HepG2 (cell line): ENCODE results near the gene IL1B. TPM values are rescaled to one million over a fixed set of nuclear protein-coding genes. Genes with fewer than 3 reads are reported as not detected.

Experiments used
- AHDC1 ChIP-seq: sonication (generic); formaldehyde crosslinking; IDR thresholded peaks from 2 replicates; pipeline ENCODE4 v1.5.1; 2020; ENCODE audit warnings: mild to moderate bottlenecking, missing genetic modification reagents, borderline replicate concordance
- CREB3 ChIP-seq: sonication (generic); formaldehyde crosslinking; IDR thresholded peaks from 2 replicates; pipeline ENCODE4 v1.5.0; 2020; ENCODE audit warnings: missing genetic modification reagents
- E2F1 ChIP-seq: sonication (generic); formaldehyde crosslinking; IDR thresholded peaks from 2 replicates; pipeline ENCODE4 v1.5.0; 2020; ENCODE audit warnings: missing genetic modification reagents
- IKZF5 ChIP-seq: IDR thresholded peaks from 2 replicates; pipeline ENCODE4 v1.6.1; 2018; ENCODE audit warnings: missing genetic modification reagents, mild to moderate bottlenecking, missing compliant biosample characterization
- IRF2 ChIP-seq: IDR thresholded peaks from 2 replicates; pipeline ENCODE4 v1.6.1; 2018; ENCODE audit warnings: missing genetic modification reagents, missing compliant biosample characterization
- IRF9 ChIP-seq: sonication (generic); formaldehyde crosslinking; IDR thresholded peaks from 2 replicates; pipeline ENCODE4 v1.8.0; 2022; ENCODE audit warnings: missing genetic modification reagents, mild to moderate bottlenecking, borderline replicate concordance
- KAT2B ChIP-seq: fragments of 150-350 bp; IDR thresholded peaks from 2 replicates; pipeline ENCODE4 v1.6.1; 2014; ENCODE audit warnings: low read depth, low read length, borderline replicate concordance
- NFIC ChIP-seq: IDR thresholded peaks from 2 replicates; pipeline ENCODE4 v1.6.1; 2012; ENCODE audit warnings: mild to moderate bottlenecking, low read length, inconsistent platforms
- POGK ChIP-seq: sonication (generic); formaldehyde crosslinking; conservative IDR thresholded peaks from 2 replicates; pipeline ENCODE4 v1.8.0; 2022; ENCODE audit warnings: mild to moderate bottlenecking, moderate library complexity, missing genetic modification reagents
- ZBED4 ChIP-seq: sonication (generic); formaldehyde crosslinking; IDR thresholded peaks from 2 replicates; pipeline ENCODE4 v1.4.0; 2020; ENCODE audit warnings: missing genetic modification reagents, borderline replicate concordance
- polyA plus RNA-seq, 8 experiments: library from polyadenylated mRNA; depleted of rRNA in 3 of 8; stranded (reverse) in 7 of 8; unstranded in 1 of 8; fragments of >200 nt; fragmentation: Illumina TruSeq in 4 of 8; extraction: Trizol in 4 of 8; gene quantifications; 2 replicates each; pipeline versions ENCODE4 v1.2.1 to v1.2.3, GENCODE V29; 2011 to 2016; ENCODE audit warnings: low read depth in 4 of 8, missing spikeins in 1 of 8, mixed read lengths in 1 of 8; ENCODE audit not compliant: insufficient read depth in 1 of 8
- total RNA-seq, 5 experiments: library from RNA; depleted of rRNA; stranded (reverse); fragments of >200 nt; fragmentation: Illumina TruSeq; extraction: Trizol; gene quantifications; 2 replicates each; pipeline ENCODE4 v1.2.3, GENCODE V29; 2016; ENCODE audit warnings: low read depth in 1 of 5

Gene IL1B
- total and polyA plus RNA-seq, 2 of the 13 experiments (the other 11 are each of a cell fraction or from before 2014, with no cell fraction given): 0.18 TPM; not detected in 1

- TF ChIP-seq IRF9 (CRISPR knock-in tag) (peak; percentile 59; the same call in 1 of the 2 replicates), NFIC (peak; percentile 100), POGK (CRISPR knock-in tag) (0 out of 2 replicates have a peak, but pooled peaks have one; percentile 68), AHDC1 (CRISPR knock-in tag) (peak; percentile 98), ZBED4 (CRISPR knock-in tag) (peak; percentile 48; the same call in 1 of the 2 replicates), E2F1 (CRISPR knock-in tag) (no peak), CREB3 (CRISPR knock-in tag) (peak; percentile 58; the same call in 1 of the 2 replicates), KAT2B (no peak), IKZF5 (peak; percentile 99), IRF2 (peak; percentile 95)
These were observed 18.3 kb downstream of the IL1B start (continued) for GRCh38 chr2:112818094-112818902.
